GM21390 (cell line): Measurements from ENCODE around the gene PDGFD.

Experiments used
- ATAC-seq: cut with Tn5 transposase; IDR thresholded peaks from one replicate; pipeline ENCODE4 v1.9.1; 2021; ENCODE audit not compliant: unreplicated experiment

Gene PDGFD

DNA sequence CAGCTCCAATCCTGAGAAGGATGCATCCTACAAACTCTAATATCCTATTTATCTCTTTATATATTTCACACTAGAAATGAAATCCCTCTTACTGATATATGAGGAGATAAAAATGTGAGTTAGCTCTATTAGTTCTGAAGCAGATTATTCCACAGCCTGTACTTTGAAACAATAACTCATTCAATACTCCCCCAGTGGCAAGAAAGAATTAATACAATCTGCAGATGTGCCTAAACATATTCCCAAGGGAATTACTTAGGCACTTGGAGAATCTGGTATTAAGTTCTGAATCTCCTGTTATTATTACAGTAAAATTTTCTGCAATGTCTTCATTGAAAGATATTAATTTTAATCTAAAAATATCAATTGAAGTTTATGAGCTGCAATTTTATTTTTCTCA, 68.2 kb downstream of the PDGFD start:
- no peak for ATAC-seq

GRCh38 chr11:104094576-104094975, 69.4 kb downstream of the PDGFD start:
- no peak for ATAC-seq

DNA sequence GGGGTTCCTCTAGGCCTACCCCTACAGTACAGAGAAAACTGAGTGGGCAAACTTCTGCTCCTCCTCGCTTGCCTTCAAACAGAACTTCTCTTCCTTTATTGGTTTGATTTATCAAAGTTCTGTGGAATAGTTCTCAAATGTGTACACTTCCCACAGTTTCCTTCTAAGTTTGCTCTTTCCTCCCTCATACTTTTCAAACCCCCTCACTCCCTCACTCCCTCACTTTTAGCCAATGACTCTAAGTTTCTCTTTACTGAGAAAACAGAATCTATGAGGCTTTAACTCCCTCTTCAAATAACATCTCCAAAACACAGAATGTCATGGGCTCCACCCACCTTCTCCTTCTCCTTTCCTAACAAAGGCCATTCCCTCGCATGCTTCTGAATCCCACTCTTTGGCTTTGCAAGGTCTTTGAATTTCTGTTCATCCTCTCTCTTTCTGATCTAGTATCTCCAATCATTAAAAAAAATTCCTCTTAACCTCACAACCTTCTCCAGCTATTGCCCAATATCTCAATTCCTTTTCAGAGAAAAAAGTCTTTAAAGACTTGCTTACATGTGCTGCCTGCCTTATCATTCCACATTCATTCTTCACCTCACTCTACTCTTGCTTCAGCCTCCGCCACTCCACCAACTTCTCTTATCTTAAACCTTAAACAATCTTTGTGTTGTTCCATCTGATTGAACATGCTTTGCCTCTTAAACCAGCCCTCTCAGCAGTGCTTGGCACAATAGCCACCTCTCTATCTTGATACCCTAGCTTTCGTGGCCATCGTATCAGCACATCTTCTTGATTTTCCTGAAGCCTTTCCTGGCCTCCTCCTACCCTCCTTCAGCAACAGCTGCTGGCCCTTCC, 70.3 kb downstream of the PDGFD start:
- ATAC-seq: no peak

DNA sequence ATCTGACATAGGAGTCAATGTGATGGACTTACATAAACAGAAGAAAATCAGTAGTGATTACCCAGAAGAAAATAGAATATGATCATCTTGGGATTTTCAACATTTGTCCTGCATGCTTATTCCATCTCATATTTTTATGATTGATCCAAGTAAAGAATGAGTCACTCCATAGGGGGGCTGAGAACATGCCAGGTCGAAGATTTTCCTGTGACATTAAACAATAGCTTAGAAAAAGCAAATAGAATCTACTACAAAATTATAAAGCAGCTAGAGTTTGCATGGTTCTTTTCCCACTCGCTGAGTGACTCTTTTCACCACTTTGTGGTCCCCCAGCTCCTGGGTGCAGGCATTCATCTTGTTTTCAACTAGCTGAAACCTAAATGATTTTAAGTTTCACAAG, 71.2 kb downstream of the PDGFD start:
- ATAC-seq: no peak

- ATAC-seq: no peak
Measured at GRCh38 chr11:104091281-104092096, 72.5 kb downstream of the PDGFD start.

GRCh38 chr11:104090767-104091166, 73.2 kb downstream of the PDGFD start:
- no peak for ATAC-seq

GRCh38 chr11:104089481-104089880, 74.5 kb downstream of the PDGFD start:
- ATAC-seq: no peak

DNA sequence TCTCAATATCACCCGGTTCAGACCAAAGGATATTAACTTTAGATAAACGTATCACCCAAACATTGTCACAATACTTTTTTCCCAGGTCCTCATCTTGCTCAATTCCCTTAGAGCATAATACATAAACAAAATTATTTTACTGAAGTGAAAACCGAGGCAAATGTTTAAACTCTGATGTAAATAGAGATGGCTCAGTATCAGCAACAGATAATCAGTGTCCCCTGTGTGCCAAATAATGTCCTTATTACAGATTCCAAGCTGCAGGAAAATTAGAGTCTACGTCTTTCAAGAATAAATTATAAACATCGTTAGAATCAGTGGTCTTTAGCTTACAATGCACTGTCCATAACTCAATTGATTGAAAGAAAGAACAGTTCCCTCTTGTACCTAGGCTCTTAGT, 77.3 kb downstream of the PDGFD start:
- no peak for ATAC-seq

DNA sequence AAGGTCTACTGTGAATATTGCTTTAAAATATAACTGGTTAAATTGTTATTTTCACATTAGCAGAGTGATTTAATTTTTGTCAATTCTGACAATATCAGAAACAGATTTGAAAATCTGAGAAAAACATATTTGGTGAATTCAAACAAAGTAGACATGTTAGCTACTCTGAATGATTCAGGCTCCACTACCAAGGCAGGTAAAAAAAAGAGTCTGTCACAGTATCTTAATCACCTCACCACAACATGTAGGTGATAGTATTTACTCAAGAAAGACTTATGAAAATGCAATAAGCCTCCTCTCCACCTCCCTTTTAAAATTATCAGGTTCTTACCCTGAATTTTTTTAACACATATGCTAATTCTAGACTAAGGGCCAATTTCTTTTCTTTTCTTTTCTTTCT, 85.0 kb downstream of the PDGFD start:
- no peak for ATAC-seq

DNA sequence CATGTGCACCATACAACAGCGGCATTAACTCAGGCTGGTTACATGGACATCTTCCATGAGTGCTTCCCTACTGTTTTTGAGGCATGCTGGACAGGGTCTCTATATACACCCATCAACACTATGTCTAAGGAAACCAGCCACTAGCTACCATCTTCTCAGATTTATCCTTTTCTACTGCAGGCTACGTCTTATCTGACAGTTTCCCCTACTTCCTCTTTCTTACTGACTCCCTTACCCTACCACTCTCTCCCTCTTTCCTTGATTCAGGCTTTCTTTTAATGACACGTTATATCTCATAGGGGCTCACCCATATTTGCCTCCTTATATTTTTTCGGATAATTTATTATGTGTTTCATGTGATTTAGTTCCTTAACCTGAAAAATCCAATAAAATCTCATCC, 85.7 kb downstream of the PDGFD start:
- ATAC-seq: no peak

- ATAC-seq: no peak
Measured at GRCh38 chr11:104076455-104076854, 87.5 kb downstream of the PDGFD start.

- no peak for ATAC-seq
Measured at GRCh38 chr11:104075706-104076105, 88.2 kb downstream of the PDGFD start.

DNA sequence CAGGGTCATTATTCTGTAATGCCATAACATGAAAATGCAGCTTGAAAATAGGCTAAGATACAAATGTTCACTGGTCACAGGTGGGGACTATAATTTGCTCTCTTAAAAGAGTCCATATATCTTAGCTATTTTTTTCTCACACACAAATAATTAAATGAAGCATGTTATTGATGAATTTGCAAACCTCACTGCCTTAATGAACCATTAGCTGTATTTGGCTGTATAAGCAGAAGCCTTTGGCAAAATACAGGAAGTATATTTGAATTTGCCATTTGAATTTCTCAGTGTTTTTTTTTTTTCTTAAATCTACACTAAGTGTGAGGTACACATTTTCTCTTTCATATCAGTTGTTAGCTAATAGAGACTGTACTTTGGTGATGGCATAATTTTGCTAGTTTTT, 88.9 kb downstream of the PDGFD start:
- no peak for ATAC-seq

GRCh38 chr11:104073950-104074705, 89.8 kb downstream of the PDGFD start:
- peak; percentile 95 for ATAC-seq

DNA sequence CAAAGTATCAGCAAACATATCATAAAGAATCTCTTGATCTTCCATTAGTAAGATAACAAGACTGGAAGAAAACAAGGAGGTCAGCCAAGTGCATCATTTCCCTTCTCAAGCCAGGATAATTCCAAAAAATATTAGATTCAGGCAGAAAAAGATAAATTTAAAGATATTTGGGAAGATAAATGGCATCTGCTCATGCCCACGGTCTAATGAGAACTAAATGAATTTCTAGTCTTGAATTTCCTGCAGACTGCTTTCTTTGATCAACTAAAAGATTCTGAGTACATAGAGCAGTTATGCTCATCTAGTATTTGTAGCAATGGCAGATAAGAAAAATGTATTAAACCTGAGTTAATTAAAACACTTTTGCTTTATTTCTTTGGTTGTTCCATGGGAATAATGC, 96.4 kb downstream of the PDGFD start:
- ATAC-seq: no peak

GRCh38 chr11:104064034-104064630, 99.8 kb downstream of the PDGFD start:
- ATAC-seq: no peak

DNA sequence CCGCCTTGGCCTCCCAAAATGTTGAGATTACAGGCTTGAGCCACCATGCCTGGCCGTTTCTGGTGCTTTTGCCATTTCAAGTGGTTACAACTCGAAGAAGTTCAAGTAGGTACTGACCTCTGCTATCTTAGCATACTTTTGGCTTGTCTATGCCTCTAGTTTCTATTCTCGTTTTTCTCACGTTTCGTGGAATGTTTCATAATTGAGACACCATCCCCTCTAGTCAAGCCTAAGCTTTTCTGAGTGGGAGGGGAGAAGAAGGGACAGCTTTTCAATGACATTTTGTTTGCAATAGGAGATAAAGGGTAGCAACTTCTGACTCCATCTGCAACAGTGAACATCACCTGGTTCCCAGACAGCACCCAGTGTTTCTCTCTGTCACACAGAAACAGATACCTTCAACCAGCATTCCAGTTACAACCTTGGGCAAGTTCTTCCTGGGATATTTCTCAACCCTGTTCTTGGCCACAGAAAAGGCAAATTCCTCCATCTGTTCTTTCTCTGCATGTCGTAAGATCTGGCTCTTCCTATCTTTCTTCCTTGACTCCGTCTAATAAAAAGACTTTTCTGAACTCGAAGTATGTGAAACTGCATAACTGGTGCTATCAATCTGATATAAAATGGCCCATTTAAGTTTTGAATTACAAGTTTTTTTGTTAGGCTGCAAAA, 102.0 kb downstream of the PDGFD start:
- ATAC-seq: no peak

DNA sequence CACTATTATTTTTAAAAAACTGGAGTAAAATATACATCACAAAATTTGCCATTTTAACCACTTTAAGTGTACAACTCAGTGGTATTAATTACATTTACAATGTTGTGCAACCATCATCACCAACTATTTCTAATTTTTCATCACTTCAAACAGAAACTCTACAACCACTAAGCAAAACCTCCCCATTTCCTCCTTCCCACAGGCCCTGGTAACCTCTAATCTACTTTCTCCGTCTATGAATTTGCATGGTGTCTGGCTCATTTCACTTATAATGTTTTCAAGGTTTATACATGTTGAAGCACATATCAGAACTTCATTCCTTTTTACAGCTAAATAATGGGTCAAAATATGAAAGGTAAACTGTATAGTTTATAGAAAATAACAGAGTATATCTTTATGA, 103.1 kb downstream of the PDGFD start:
- ATAC-seq: peak; percentile 85

GRCh38 chr11:104060004-104060794, 103.7 kb downstream of the PDGFD start:
- ATAC-seq: no peak

GRCh38 chr11:104058680-104059079, 105.3 kb downstream of the PDGFD start:
- no peak for ATAC-seq
